Gastroesophageal sphincter (tissue), 4 donors: ENCODE results near the gene POMT1. TPM values are rescaled to one million over a fixed set of nuclear protein-coding genes. Genes with fewer than 3 reads are reported as not detected.

ENCODE experiments used
- ATAC-seq: fragments of 150-250 bp; one replicate; pipeline ENCODE4 v1.9.1; 2016; ENCODE audit warnings: mild to moderate bottlenecking, moderate library complexity
- H3K27ac ChIP-seq, 4 donors: fragments of 200-600 bp; sonication (generic) in 3 of 4; 1 replicate in 3 of 4; 2 replicates in 1 of 4; pipeline ENCODE4 v1.5.1; 2016 to 2019
- H3K27me3 ChIP-seq: fragments of 200-600 bp; sonication (generic); one replicate; pipeline ENCODE4 v1.5.1; 2019
- H3K36me3 ChIP-seq, 2 donors: fragments of 200-600 bp; sonication (generic); one replicate each; pipeline ENCODE4 v1.5.1; 2019; ENCODE audit warnings: control low read depth in 1 of 2
- H3K4me1 ChIP-seq, 3 donors: fragments of 200-600 bp; sonication (generic); 1 replicate in 2 of 3; 2 replicates in 1 of 3; pipeline ENCODE4 v1.5.1; 2016 to 2019; ENCODE audit warnings: control low read depth in 2 of 3
- H3K4me3 ChIP-seq, 2 donors: fragments of 200-600 bp; sonication (generic); one replicate each; pipeline ENCODE4 v1.5.1; 2019; ENCODE audit warnings: mild to moderate bottlenecking in 1 of 2, moderate library complexity in 1 of 2
- H3K9me3 ChIP-seq, 3 donors: fragments of 200-600 bp; sonication (generic); one replicate each; pipeline ENCODE4 v1.5.1; 2017 to 2019; ENCODE audit warnings: control low read depth in 2 of 3
- EP300 ChIP-seq: sonication (generic); formaldehyde crosslinking; IDR thresholded peaks from one replicate; pipeline ENCODE4 v1.6.1; 2017; ENCODE audit warnings: antibody characterized with exemption, mild to moderate bottlenecking
- POLR2A ChIP-seq, 2 donors: fragments of 450-650 bp; IDR thresholded peaks; one replicate each; pipeline ENCODE4 v1.6.1; 2017; ENCODE audit warnings: antibody characterized with exemption in 2 of 2, mild to moderate bottlenecking in 2 of 2, moderate library complexity in 1 of 2
- POLR2AphosphoS5 ChIP-seq: sonication (generic); formaldehyde crosslinking; IDR thresholded peaks from one replicate; pipeline ENCODE4 v1.6.1; 2017; ENCODE audit warnings: antibody characterized with exemption
- WGBS, 2 donors: methylation state at CpG; one replicate each; pipeline ENCODE4 v1.1.5; 2018; ENCODE audit warnings: low coverage in 1 of 2; 5-methylcytosine and 5-hydroxymethylcytosine counted together
- total RNA-seq, 4 donors: library from RNA; depleted of rRNA; stranded (reverse); fragments of >200 nt; gene quantifications; one replicate each; pipeline ENCODE4 v1.1.0, GENCODE V29; 2016
- TF ChIP-seq, protein P1 (sequence below), 4 experiments: fragments of 200-600 bp in 2 of 4; fragments of 450-650 bp in 2 of 4; sonication (generic) in 1 of 4; IDR thresholded peaks; one replicate each; pipeline ENCODE4 v1.5.1; 2017 to 2019; ENCODE audit warnings: antibody characterized with exemption in 4 of 4, mild to moderate bottlenecking in 2 of 4, moderate library complexity in 2 of 4

The POMT1 gene
- total RNA-seq, 4 donors from 2014 or later, result 19.9 to 39.7 (median 26.6) TPM

GRCh38 chr9:131478421-131478868 lies 24.3 kb upstream of the POMT1 start:
- Histone ChIP-seq H3K4me3 (no peak overlapping the region), H3K9me3 (no peaks in the 10 kb centered on the region), H3K4me1 (peaks cover 0 to 34% (median 4%) of the 10 kb centered on the region in 3 donors), H3K27me3 (no peaks in the 10 kb centered on the region), H3K36me3 (peaks cover 0 to 97% of the 10 kb centered on the region in 2 donors), H3K27ac (peak overlapping the region in 1 of 4 donors; percentile 27)
- WGBS, 2 donors, result 33 to 68% methylated on average over 3 of the region's 12 CpGs
- ATAC-seq, result no peak
- no peak for TF ChIP-seq EP300
- TF ChIP-seq, protein P1, sequence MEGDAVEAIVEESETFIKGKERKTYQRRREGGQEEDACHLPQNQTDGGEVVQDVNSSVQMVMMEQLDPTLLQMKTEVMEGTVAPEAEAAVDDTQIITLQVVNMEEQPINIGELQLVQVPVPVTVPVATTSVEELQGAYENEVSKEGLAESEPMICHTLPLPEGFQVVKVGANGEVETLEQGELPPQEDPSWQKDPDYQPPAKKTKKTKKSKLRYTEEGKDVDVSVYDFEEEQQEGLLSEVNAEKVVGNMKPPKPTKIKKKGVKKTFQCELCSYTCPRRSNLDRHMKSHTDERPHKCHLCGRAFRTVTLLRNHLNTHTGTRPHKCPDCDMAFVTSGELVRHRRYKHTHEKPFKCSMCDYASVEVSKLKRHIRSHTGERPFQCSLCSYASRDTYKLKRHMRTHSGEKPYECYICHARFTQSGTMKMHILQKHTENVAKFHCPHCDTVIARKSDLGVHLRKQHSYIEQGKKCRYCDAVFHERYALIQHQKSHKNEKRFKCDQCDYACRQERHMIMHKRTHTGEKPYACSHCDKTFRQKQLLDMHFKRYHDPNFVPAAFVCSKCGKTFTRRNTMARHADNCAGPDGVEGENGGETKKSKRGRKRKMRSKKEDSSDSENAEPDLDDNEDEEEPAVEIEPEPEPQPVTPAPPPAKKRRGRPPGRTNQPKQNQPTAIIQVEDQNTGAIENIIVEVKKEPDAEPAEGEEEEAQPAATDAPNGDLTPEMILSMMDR (IDR thresholded peaks at IDR 0.05), result peak in 3 of 4 experiments; percentile 19 to 70 (median 39)

DNA sequence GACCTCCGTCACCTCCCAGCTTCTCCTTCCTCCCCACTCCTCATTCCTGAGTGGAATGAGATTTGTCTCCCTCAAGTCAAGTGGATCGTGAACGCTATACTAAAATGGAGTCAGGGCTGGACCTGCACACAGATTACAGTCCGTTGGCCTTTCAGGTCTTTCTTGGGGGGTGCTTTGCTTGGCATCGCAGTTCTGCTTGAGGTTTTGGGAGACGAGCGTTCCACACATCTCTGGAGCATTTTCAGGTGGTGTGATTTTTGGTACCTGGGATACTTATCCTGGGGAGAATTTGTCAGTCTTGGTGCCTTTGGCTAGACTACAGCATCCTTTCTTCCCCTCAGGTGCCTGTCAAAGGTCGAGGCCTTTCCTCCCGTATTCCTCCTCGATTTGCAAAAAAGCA lies 23.8 kb upstream of the POMT1 start:
- TF ChIP-seq, protein P1 (IDR thresholded peaks at IDR 0.05), result no peak
- TF ChIP-seq EP300 (no peak), POLR2AphosphoS5 (no peak), POLR2A (IDR thresholded peaks at IDR 0.05) (no peak)
- WGBS, 2 donors, result 83 to 86% methylated on average over 2 to 8 of the region's 10 CpGs
- Histone ChIP-seq H3K27me3 (no peaks in the 10 kb centered on the region), H3K36me3 (peaks cover 0 to 97% of the 10 kb centered on the region in 2 donors), H3K4me1 (peaks cover 0 to 39% (median 5%) of the 10 kb centered on the region in 3 donors), H3K9me3 (no peaks in the 10 kb centered on the region), H3K27ac (no peak overlapping the region), H3K4me3 (no peak overlapping the region)
- ATAC-seq, result no peak

DNA sequence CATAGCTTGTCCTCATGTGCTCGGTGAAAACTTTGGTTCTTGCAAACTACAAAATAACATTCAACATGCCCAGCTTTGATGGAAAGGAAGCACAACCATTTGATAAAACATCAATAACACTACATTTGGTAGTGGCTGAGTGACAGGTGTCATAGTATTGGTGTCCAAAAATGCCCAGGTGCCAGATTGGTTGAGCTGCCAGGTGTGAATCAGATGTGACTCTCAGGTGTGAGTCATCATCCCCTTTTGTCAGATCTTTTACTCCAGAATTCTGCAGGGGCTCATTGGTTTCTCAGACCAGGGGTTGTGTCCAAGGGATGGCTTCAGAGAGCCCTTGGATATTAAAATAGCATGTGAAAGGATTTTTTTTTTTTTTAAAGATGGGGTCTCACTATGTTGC lies 22.5 kb upstream of the POMT1 start:
- H3K4me1 ChIP-seq, result peaks cover 4 to 52% (median 15%) of the 10 kb centered on the region in 3 donors
- peaks cover 0 to 97% of the 10 kb centered on the region in 2 donors for H3K36me3 ChIP-seq

DNA sequence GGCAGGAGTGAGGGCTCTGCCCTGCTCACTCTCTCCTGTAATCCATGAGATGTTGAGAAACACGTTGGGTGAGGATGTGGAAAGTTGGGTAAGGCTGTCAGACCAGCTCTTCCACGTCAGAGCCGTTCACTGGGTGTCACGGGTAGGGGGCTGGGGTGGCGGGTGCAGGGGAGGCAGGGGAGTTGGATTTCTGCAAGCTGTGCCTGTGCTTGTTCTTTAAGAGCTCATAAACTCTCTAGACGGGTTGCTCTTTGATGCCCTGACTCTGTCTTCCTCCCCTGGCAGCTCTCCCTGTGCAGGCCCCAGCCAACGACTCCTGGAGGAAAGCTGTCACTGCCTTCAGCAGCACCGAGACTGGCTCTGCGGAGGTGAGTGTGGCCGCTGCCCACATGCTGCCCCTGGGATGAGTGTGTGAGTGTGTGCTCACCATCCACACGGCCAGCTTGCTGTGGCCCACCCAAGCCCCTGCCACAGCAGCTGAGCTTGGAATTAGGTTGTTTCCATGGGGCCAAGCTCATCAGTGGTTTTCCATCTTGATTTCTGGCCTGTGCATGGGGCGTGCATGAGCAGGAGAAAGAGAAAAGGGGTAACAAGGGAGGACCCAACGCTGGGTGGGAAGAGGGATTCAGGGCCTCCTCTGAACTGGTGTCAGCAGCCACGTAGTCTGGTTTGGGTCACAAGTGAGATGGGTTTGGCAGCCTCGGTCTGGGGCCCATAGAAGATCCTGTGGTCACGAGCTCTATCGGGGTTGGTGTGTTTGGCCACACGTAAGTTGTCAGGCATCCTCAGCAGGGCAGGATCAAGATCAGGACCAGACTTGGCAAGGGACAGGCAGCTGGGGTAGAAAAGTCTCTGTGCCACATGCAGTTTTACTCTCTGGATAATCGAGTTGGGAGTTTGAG lies 21.0 kb upstream of the POMT1 start:
- Histone ChIP-seq H3K4me3 (no peak overlapping the region), H3K9me3 (no peaks in the 10 kb centered on the region), H3K4me1 (peaks cover 4 to 67% (median 15%) of the 10 kb centered on the region in 3 donors), H3K27ac (peak overlapping the region; percentile 66 to 89 (median 84)), H3K36me3 (peaks cover 0 to 97% of the 10 kb centered on the region in 2 donors), H3K27me3 (no peaks in the 10 kb centered on the region)
- TF ChIP-seq POLR2AphosphoS5 (no peak), EP300 (no peak), POLR2A (IDR thresholded peaks at IDR 0.05) (no peak)
- TF ChIP-seq, protein P1 (IDR thresholded peaks at IDR 0.05), result no peak
- no peak for ATAC-seq
- WGBS, 2 donors, result 51 to 78% methylated on average over 4 to 6 of the region's 19 CpGs

More for the DNA sequence above, 22.5 kb upstream of the POMT1 start:
- ATAC-seq, result no peak
- Histone ChIP-seq H3K4me3 (no peak overlapping the region), H3K27me3 (no peaks in the 10 kb centered on the region), H3K27ac (peak overlapping the region in 2 of 4 donors; percentile 82 to 86), H3K9me3 (no peaks in the 10 kb centered on the region)
- TF ChIP-seq POLR2A (IDR thresholded peaks at IDR 0.05) (no peak), POLR2AphosphoS5 (no peak)
- 100% methylated on average over 1 of the region's 1 CpG; no CpG with 5 or more reads in 1 of the 2 donors for WGBS, 2 donors

DNA sequence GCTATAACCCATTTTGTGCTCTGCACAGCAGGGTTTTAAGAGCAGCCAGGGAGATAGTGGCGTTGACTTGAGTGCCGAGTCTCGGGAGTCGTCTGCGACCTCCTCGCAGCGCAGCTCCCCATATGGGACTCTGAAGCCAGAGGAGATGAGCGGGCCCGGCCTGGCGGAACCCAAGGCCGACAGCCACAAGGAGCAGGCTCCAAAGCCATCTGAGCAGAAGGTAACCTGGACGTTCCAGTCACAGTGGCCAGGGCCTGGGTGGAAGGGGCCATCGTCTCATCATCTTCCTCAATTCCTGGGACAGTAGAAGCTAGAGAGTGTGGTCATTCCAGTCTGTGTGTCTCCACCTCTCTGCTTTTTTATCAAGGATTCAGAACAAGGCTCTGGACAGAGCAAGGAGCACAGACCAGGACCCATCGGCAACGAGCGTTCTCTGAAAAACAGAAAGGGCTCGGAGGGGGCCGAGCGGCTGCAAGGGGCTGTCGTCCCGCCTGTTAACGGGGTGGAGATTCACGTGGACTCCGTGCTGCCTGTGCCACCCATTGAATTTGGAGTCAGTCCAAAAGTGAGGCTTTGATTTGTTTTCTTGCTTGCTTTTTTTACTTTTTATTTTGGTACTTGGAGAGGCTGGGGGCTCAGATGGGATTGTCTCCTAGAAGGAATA lies 20.2 kb upstream of the POMT1 start:
- no peak for TF ChIP-seq POLR2AphosphoS5
- no peak for TF ChIP-seq POLR2A (IDR thresholded peaks at IDR 0.05)
- TF ChIP-seq, protein P1 (IDR thresholded peaks at IDR 0.05), result no peak
- no peak for TF ChIP-seq EP300
- peak overlapping the region; percentile 66 to 89 (median 84) for H3K27ac ChIP-seq
- peaks cover 0 to 97% of the 10 kb centered on the region in 2 donors for H3K36me3 ChIP-seq
- H3K27me3 ChIP-seq, result no peaks in the 10 kb centered on the region
- no peak for ATAC-seq
- H3K4me1 ChIP-seq, result peaks cover 4 to 74% (median 15%) of the 10 kb centered on the region in 3 donors
- H3K4me3 ChIP-seq, result no peak overlapping the region
- H3K9me3 ChIP-seq, result no peaks in the 10 kb centered on the region
- WGBS, 2 donors, result 82 to 91% methylated on average over 12 to 16 of the region's 24 CpGs
